DMS53 treated with DMSO at 0.1 percent for 48 hours (cell line): Measurements from ENCODE around the gene CALN1.
"Not testable (repeated sequence)": the region's sequence is repeated elsewhere in the genome, so short reads cannot be mapped to it uniquely, and the experiment has no call there.

Source experiments
- DNase-seq: peaks from one replicate; lab custom pipeline; 2025; ENCODE audit not compliant: unreplicated experiment; lab: John Stamatoyannopoulos, UW

The CALN1 gene

GRCh38 chr7:71761336-71761735 is 650.8 kb downstream of the CALN1 start:
- DNase-seq: no peak

GRCh38 chr7:71754828-71755227 is 657.3 kb downstream of the CALN1 start:
- DNase-seq: no peak

GRCh38 chr7:71753956-71754664 is 658.0 kb downstream of the CALN1 start:
- no peak for DNase-seq

GRCh38 chr7:71753236-71753635 is 658.9 kb downstream of the CALN1 start:
- no peak for DNase-seq

GRCh38 chr7:71752171-71752935 is 659.8 kb downstream of the CALN1 start:
- DNase-seq: no peak

GRCh38 chr7:71750290-71750689 is 661.8 kb downstream of the CALN1 start:
- no peak for DNase-seq

- DNase-seq: no peak
Measured at GRCh38 chr7:71746006-71746405, 666.1 kb downstream of the CALN1 start.

GRCh38 chr7:71740174-71740560 is 672.0 kb downstream of the CALN1 start:
- DNase-seq: no peak

- no peak for DNase-seq
Measured at GRCh38 chr7:71739520-71740173, 672.5 kb downstream of the CALN1 start.

- not testable (repeated sequence) for DNase-seq
Measured at GRCh38 chr7:71737931-71738540, 674.1 kb downstream of the CALN1 start.

- peak; percentile 54 for DNase-seq
Measured at GRCh38 chr7:71735961-71736556, 676.1 kb downstream of the CALN1 start.

GRCh38 chr7:71733107-71733870 is 678.8 kb downstream of the CALN1 start:
- DNase-seq: peak; percentile 23

GRCh38 chr7:71731740-71732139 is 680.4 kb downstream of the CALN1 start:
- no peak for DNase-seq
